Mesenchymal stem cell (in vitro differentiated cells and primary cell): ENCODE results near the gene ARFGAP2. TPM values are rescaled to one million over a fixed set of nuclear protein-coding genes. Genes with fewer than 3 reads are reported as not detected.

Experiments used
- DNase-seq: peaks from one replicate; pipeline ENCODE4 v3.0.0-alpha.2; 2013
- H2AFZ ChIP-seq: one replicate; pipeline ENCODE4 v1.6.1; 2013; ENCODE audit warnings: low read depth, mild to moderate bottlenecking, control low read depth, inconsistent platforms, low read length, moderate library complexity
- H2AK5ac ChIP-seq: 2 replicates; pipeline ENCODE4 v1.6.1; 2013; ENCODE audit warnings: low read length, moderate library complexity, mild to moderate bottlenecking, inconsistent platforms; ENCODE audit not compliant: severe bottlenecking
- H2BK120ac ChIP-seq: one replicate; pipeline ENCODE4 v1.6.1; 2013; ENCODE audit warnings: low read depth, mild to moderate bottlenecking, inconsistent platforms, low read length, moderate library complexity
- H2BK12ac ChIP-seq, 2 experiments: one replicate each; pipeline ENCODE4 v1.6.1; 2013; ENCODE audit warnings: inconsistent platforms in 2 of 2, low read length in 2 of 2, mild to moderate bottlenecking in 2 of 2, moderate library complexity in 2 of 2, control low read depth in 1 of 2
- H2BK15ac ChIP-seq: one replicate; pipeline ENCODE4 v1.6.1; 2013; ENCODE audit warnings: mild to moderate bottlenecking, low read depth, inconsistent platforms; ENCODE audit not compliant: poor library complexity, severe bottlenecking
- H2BK5ac ChIP-seq: 2 replicates; pipeline ENCODE4 v1.6.1; 2013; ENCODE audit warnings: low read depth, mild to moderate bottlenecking, low read length, control low read depth, inconsistent platforms; ENCODE audit not compliant: poor library complexity, severe bottlenecking
- H3K14ac ChIP-seq, 2 experiments: one replicate each; pipeline ENCODE4 v1.6.1; 2013; ENCODE audit warnings: inconsistent platforms in 2 of 2, low read length in 2 of 2, control low read depth in 1 of 2, mild to moderate bottlenecking in 1 of 2, moderate library complexity in 1 of 2
- H3K18ac ChIP-seq, 2 experiments: one replicate each; pipeline ENCODE4 v1.6.1; 2013; ENCODE audit warnings: inconsistent platforms in 2 of 2, low read length in 2 of 2, control low read depth in 1 of 2, low read depth in 1 of 2, mild to moderate bottlenecking in 1 of 2
- H3K23ac ChIP-seq, 2 experiments: one replicate each; pipeline ENCODE4 v1.6.1; 2013; ENCODE audit warnings: inconsistent platforms in 2 of 2, low read length in 2 of 2, mild to moderate bottlenecking in 2 of 2, moderate library complexity in 2 of 2, control low read depth in 1 of 2
- H3K27ac ChIP-seq: 2 replicates; pipeline ENCODE4 v1.5.1; 2013; ENCODE audit warnings: mild to moderate bottlenecking, moderate library complexity, low read length, control low read depth, inconsistent platforms; ENCODE audit not compliant: poor library complexity, severe bottlenecking
- H3K27me3 ChIP-seq, 2 experiments: 2 replicates each; pipeline versions ENCODE4 v1.6.1 to v1.7.0; 2013; ENCODE audit warnings: low read length in 2 of 2, mild to moderate bottlenecking in 2 of 2, moderate library complexity in 2 of 2, control low read depth in 1 of 2, inconsistent platforms in 1 of 2; ENCODE audit not compliant: control insufficient read depth in 1 of 2, insufficient read depth in 1 of 2
- H3K36me3 ChIP-seq, 2 experiments: 2 replicates each; pipeline versions ENCODE4 v1.6.1 to v1.7.0; 2013; ENCODE audit warnings: low read length in 2 of 2, control low read depth in 1 of 2, inconsistent platforms in 1 of 2, low read depth in 1 of 2, mild to moderate bottlenecking in 1 of 2; ENCODE audit not compliant: insufficient read depth in 2 of 2, control insufficient read depth in 1 of 2
- H3K4ac ChIP-seq, 2 experiments: one replicate each; pipeline ENCODE4 v1.6.1; 2013; ENCODE audit warnings: inconsistent platforms in 2 of 2, low read length in 2 of 2, mild to moderate bottlenecking in 2 of 2, moderate library complexity in 2 of 2, control low read depth in 1 of 2, low read depth in 1 of 2
- H3K4me1 ChIP-seq: 2 replicates; pipeline ENCODE4 v1.6.1; 2013; ENCODE audit warnings: low read depth, low read length, control low read depth; ENCODE audit not compliant: control insufficient read depth, insufficient read depth
- H3K4me2 ChIP-seq: 2 replicates; pipeline ENCODE4 v1.6.1; 2013; ENCODE audit warnings: low read length, mild to moderate bottlenecking, inconsistent platforms; ENCODE audit not compliant: poor library complexity, severe bottlenecking
- H3K4me3 ChIP-seq, 2 experiments: 2 replicates each; pipeline versions ENCODE4 v1.5.1 to v1.7.0; 2013; ENCODE audit warnings: low read length in 2 of 2, mild to moderate bottlenecking in 2 of 2, control low read depth in 1 of 2, low read depth in 1 of 2; ENCODE audit not compliant: insufficient read depth in 1 of 2
- H3K79me1 ChIP-seq: replicated peaks from 2 replicates; pipeline ENCODE4 v1.6.1; 2013; ENCODE audit warnings: mild to moderate bottlenecking, control low read depth, low read length, inconsistent platforms; ENCODE audit not compliant: poor library complexity, severe bottlenecking
- H3K9ac ChIP-seq: 2 replicates; pipeline ENCODE4 v1.7.0; 2013; ENCODE audit warnings: mild to moderate bottlenecking, low read length, moderate library complexity
- H3K9me3 ChIP-seq: 2 replicates; pipeline ENCODE4 v1.7.0; 2013; ENCODE audit warnings: mild to moderate bottlenecking, low read length; ENCODE audit not compliant: control insufficient read depth
- H4K8ac ChIP-seq: one replicate; pipeline ENCODE4 v1.6.1; 2013; ENCODE audit warnings: inconsistent platforms, mild to moderate bottlenecking, low read length, moderate library complexity
- H4K91ac ChIP-seq: one replicate; pipeline ENCODE4 v1.6.1; 2013; ENCODE audit warnings: mild to moderate bottlenecking, low read length, inconsistent platforms
- whole genome bisulfite sequencing: methylation state at CpG from one replicate; pipeline ENCODE4 v1.1.7; 2013; ENCODE audit warnings: mixed read lengths; 5-methylcytosine and 5-hydroxymethylcytosine counted together
- polyA plus RNA-seq, 2 experiments: library from polyadenylated mRNA; stranded (reverse); fragments of 200-250 nt; gene quantifications; one replicate each; pipeline ENCODE4 v1.2.3, GENCODE V29; 2013

ARFGAP2 gene
- 41.6 TPM for polyA plus RNA-seq (2013, experiment 1 of 2)
- polyA plus RNA-seq (2013, experiment 2 of 2) = 39.9 TPM

- H2BK5ac ChIP-seq = peak within 1 kb of the TSS; percentile 22
- DNase-seq = peak; percentile 96
- H3K27me3 ChIP-seq = no peaks in the 10 kb centered on the region
- peak within 1 kb of the TSS; percentile 56 for H2AFZ ChIP-seq
- H3K27ac ChIP-seq = peak within 1 kb of the TSS; percentile 83
- peak within 1 kb of the TSS; percentile 68 to 89 for H3K18ac ChIP-seq
- H3K4me2 ChIP-seq = peak within 1 kb of the TSS; percentile 90
- peak within 1 kb of the TSS; percentile 15 for H2BK12ac ChIP-seq
- peak within 1 kb of the TSS; percentile 89 to 94 for H3K4ac ChIP-seq
- H3K9ac ChIP-seq = peak within 1 kb of the TSS; percentile 100
- H2AK5ac ChIP-seq = peak within 1 kb of the TSS; percentile 6
- WGBS = 1% methylated on average over 50 of the region's 89 CpGs
- peaks cover 27% of the 10 kb centered on the region for H3K79me1 ChIP-seq
- peak within 1 kb of the TSS; percentile 85 for H4K91ac ChIP-seq
- H4K8ac ChIP-seq = peak within 1 kb of the TSS; percentile 78
- H3K23ac ChIP-seq = peak within 1 kb of the TSS in 1 of 2 experiments; percentile 66
- H2BK120ac ChIP-seq = peak within 1 kb of the TSS; percentile 37
- peak within 1 kb of the TSS; percentile 50 for H2BK15ac ChIP-seq
- H3K14ac ChIP-seq = peak within 1 kb of the TSS in 1 of 2 experiments; percentile 68
- peak within 1 kb of the TSS; percentile 72 to 100 for H3K4me3 ChIP-seq
- H3K36me3 ChIP-seq = peaks cover 50 to 66% of the 10 kb centered on the region in 2 experiments
- no peaks in the 10 kb centered on the region for H3K9me3 ChIP-seq
- H3K4me1 ChIP-seq = peaks cover 13% of the 10 kb centered on the region
Observed at GRCh38 chr11:47176328-47177228, at the start of gene ARFGAP2. ARFGAP2 (minus strand) TSS chr11:47176879; CDS start chr11:47176853, 26 bp downstream.

- DNase-seq = peak; percentile 54
- H3K18ac ChIP-seq = no peak overlapping the region
- H4K91ac ChIP-seq = no peak overlapping the region
- no peak overlapping the region for H2BK12ac ChIP-seq
- H4K8ac ChIP-seq = no peak overlapping the region
- H2AK5ac ChIP-seq = no peak overlapping the region
- no peak overlapping the region for H3K27ac ChIP-seq
- no peak overlapping the region for H2BK5ac ChIP-seq
- no peak overlapping the region for H2BK15ac ChIP-seq
- H3K36me3 ChIP-seq = peaks cover 40 to 84% of the 10 kb centered on the region in 2 experiments
- WGBS = 100% methylated on average over 5 of the region's 7 CpGs
- no peak overlapping the region for H2AFZ ChIP-seq
- no peaks in the 10 kb centered on the region for H3K9me3 ChIP-seq
- H3K4me3 ChIP-seq = no peak overlapping the region
- H3K79me1 ChIP-seq = peaks cover 16% of the 10 kb centered on the region
- H3K27me3 ChIP-seq = no peaks in the 10 kb centered on the region
- no peak overlapping the region for H2BK120ac ChIP-seq
- no peaks in the 10 kb centered on the region for H3K4me1 ChIP-seq
- H3K4me2 ChIP-seq = no peak overlapping the region
- H3K23ac ChIP-seq = no peak overlapping the region
- no peak overlapping the region for H3K9ac ChIP-seq
- H3K14ac ChIP-seq = no peak overlapping the region
- no peak overlapping the region for H3K4ac ChIP-seq
Observed at GRCh38 chr11:47225552-47226400, 49.1 kb upstream of the ARFGAP2 start.

- Histone ChIP-seq H2BK12ac (no peak overlapping the region), H3K14ac (no peak overlapping the region), H3K4me1 (peaks cover 14% of the 10 kb centered on the region), H3K18ac (no peak overlapping the region), H4K8ac (no peak overlapping the region), H2AK5ac (no peak overlapping the region), H2BK15ac (no peak overlapping the region), H2BK120ac (no peak overlapping the region), H3K27ac (no peak overlapping the region), H3K9me3 (no peaks in the 10 kb centered on the region), H3K9ac (no peak overlapping the region), H3K36me3 (peaks cover 28 to 79% of the 10 kb centered on the region in 2 experiments), H3K4me3 (no peak overlapping the region), H3K79me1 (peaks cover 12% of the 10 kb centered on the region), H2AFZ (no peak overlapping the region), H3K4ac (no peak overlapping the region), H2BK5ac (no peak overlapping the region), H3K23ac (no peak overlapping the region), H4K91ac (no peak overlapping the region), H3K27me3 (no peaks in the 10 kb centered on the region), H3K4me2 (no peak overlapping the region)
- WGBS = 100% methylated on average over 2 of the region's 2 CpGs
- no peak for DNase-seq
Observed at GRCh38 chr11:47222696-47223095, 46.0 kb upstream of the ARFGAP2 start.
